ENCODE data around the gene PYGL.

DNA sequence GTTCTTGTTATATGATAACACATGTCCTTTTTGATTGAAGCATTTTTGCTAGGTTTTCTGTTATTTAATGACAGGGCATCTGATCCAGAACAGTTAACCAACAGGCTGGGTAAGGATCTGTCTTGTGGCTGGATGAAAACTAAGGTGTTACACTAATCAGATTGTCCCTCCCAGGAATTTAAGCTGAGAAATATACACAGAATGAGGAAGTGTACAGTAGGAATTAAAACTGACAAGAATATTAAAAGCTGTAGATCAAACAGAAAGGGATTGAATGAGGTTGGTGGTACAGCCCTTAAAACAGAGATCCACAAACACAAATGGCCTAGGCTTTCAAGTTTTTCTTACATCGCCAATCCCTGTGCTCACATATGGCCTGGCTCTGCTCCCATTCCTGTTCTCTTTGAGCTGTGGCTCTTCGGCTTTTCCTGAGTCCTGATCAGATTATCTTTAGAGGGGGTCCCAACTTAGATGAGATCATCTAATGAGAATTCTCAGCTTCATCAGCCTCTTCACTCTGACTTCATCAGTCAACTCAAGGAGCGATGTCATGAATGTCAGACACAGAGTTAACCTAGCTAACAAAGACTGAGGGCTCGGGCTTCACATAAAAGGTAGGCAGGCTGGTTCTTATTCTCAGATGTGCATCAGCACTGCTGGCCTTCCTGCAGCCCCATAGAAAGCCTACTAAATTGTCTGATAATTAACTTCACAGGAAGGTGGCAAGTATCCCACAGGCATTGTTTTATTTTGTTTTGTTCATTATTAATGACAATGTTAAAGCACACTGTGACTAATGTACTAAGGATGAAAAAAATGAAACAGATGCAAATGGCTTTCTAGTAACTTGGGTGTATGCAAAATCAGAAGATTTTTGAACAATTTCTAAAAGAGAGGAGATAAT lies 11.4 kb downstream of the PYGL start:
- TF ChIP-seq WT1 (tag by site-specific recombination; IDR thresholded peaks at IDR 0.05) (no peak), ZNF121 (tag by site-specific recombination; IDR thresholded peaks at IDR 0.05) (no peak), MZF1 (tag by site-specific recombination; IDR thresholded peaks at IDR 0.05; ENCODE audit: borderline replicate concordance) (no peak), ZNF707 (tag by site-specific recombination; IDR thresholded peaks at IDR 0.05) (no peak), ZNF274 (IDR thresholded peaks at IDR 0.05; ENCODE audit: low read length) (no peak), ZNF274 (tag by site-specific recombination; IDR thresholded peaks at IDR 0.05; ENCODE audit: borderline replicate concordance) (no peak), ZFP69B (tag by site-specific recombination; IDR thresholded peaks at IDR 0.05) (no peak), ZBTB8A (tag by site-specific recombination; IDR thresholded peaks at IDR 0.05) (no peak), ZNF747 (tag by site-specific recombination; IDR thresholded peaks at IDR 0.05) (no peak)
- TF ChIP-seq, protein P1, sequence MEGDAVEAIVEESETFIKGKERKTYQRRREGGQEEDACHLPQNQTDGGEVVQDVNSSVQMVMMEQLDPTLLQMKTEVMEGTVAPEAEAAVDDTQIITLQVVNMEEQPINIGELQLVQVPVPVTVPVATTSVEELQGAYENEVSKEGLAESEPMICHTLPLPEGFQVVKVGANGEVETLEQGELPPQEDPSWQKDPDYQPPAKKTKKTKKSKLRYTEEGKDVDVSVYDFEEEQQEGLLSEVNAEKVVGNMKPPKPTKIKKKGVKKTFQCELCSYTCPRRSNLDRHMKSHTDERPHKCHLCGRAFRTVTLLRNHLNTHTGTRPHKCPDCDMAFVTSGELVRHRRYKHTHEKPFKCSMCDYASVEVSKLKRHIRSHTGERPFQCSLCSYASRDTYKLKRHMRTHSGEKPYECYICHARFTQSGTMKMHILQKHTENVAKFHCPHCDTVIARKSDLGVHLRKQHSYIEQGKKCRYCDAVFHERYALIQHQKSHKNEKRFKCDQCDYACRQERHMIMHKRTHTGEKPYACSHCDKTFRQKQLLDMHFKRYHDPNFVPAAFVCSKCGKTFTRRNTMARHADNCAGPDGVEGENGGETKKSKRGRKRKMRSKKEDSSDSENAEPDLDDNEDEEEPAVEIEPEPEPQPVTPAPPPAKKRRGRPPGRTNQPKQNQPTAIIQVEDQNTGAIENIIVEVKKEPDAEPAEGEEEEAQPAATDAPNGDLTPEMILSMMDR (tag by site-specific recombination; IDR thresholded peaks at IDR 0.05) = no peak
- TF ChIP-seq, protein P2, sequence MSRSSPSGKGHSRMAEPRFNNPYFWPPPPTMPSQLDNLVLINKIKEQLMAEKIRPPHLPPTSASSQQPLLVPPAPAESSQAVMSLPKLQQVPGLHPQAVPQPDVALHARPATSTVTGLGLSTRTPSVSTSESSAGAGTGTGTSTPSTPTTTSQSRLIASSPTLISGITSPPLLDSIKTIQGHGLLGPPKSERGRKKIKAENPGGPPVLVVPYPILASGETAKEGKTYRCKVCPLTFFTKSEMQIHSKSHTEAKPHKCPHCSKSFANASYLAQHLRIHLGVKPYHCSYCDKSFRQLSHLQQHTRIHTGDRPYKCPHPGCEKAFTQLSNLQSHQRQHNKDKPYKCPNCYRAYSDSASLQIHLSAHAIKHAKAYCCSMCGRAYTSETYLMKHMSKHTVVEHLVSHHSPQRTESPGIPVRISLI (tag by site-specific recombination; IDR thresholded peaks at IDR 0.05) = no peak
